Stomach smooth muscle (tissue), 2 donors: ENCODE results near the gene LRRC2.
"Not testable (repeated sequence)": the region's sequence is repeated elsewhere in the genome, so short reads cannot be mapped to it uniquely, and the experiment has no call there.

Source experiments
- H3K27ac ChIP-seq: one replicate; pipeline ENCODE4 v1.7.0; 2013; ENCODE audit warnings: mild to moderate bottlenecking, low read length, inconsistent platforms
- H3K27me3 ChIP-seq, 2 donors: one replicate each; pipeline ENCODE4 v1.7.0; 2013; ENCODE audit warnings: low read length in 2 of 2; ENCODE audit not compliant: insufficient read depth in 2 of 2, control insufficient read depth in 1 of 2
- H3K36me3 ChIP-seq, 2 donors: one replicate each; pipeline ENCODE4 v1.7.0; 2013; ENCODE audit warnings: low read length in 2 of 2; ENCODE audit not compliant: control insufficient read depth in 2 of 2, insufficient read depth in 2 of 2
- H3K4me1 ChIP-seq: one replicate; pipeline ENCODE4 v1.7.0; 2013; ENCODE audit warnings: low read length; ENCODE audit not compliant: control insufficient read depth, insufficient read depth
- H3K4me3 ChIP-seq, 2 donors: one replicate each; pipeline ENCODE4 v1.7.0; 2013; ENCODE audit warnings: low read length in 2 of 2
- H3K9ac ChIP-seq, 2 donors: one replicate each; pipeline ENCODE4 v1.7.0; 2013; ENCODE audit warnings: low read length in 2 of 2, mild to moderate bottlenecking in 1 of 2
- H3K9me3 ChIP-seq, 2 donors: one replicate each; pipeline ENCODE4 v1.7.0; 2013; ENCODE audit warnings: low read length in 2 of 2; ENCODE audit not compliant: control insufficient read depth in 2 of 2
- donor health status: healthy.
- donor health status: Pancreatic carcinoma.

The LRRC2 gene

DNA sequence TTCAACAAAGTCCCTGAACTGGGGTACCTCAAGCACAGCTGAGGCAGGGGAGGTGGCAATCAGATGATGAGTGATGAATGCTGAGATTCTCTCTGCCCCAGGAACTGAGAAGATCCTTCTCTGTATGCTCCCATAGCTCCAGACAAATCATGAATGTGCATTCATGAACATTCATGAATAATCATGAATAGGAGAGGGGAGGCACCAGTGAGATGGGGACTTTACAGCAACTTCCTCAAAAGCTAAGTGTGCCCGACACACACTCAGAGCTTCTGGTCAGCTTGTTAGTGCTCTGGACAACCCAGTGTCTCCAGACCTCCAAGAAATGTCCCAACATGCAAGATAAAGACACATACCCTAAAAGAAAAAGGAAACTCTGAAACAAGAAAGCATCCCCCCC lies 24.3 kb downstream of the LRRC2 start:
- Histone ChIP-seq H3K4me1 (no peaks in the 10 kb centered on the region), H3K9ac (no peak overlapping the region), H3K36me3 (no peaks in the 10 kb centered on the region)

DNA sequence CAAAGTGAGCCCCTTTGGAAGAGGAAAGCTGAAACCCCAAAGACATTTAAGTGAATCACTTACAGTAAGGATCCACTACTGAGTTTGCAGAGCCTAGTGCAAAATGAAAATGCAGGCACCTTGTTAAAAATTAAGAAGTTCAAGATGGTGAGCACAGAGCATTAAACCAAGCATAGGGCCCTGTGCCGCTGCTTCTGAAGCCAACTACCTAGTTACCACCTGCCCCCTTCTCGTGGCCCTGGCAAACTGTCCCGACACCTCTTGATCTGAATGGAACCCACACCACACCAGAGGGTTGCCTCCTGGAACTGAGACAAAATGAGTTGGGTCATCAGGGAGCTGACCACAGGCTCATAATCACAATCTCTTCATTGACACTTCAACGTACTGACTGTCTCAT lies 25.6 kb downstream of the LRRC2 start:
- no peak overlapping the region for H3K27ac ChIP-seq
- H3K4me3 ChIP-seq: no peak overlapping the region
- no peaks in the 10 kb centered on the region for H3K27me3 ChIP-seq
- H3K36me3 ChIP-seq: no peaks in the 10 kb centered on the region
- H3K9ac ChIP-seq: no peak overlapping the region
- H3K9me3 ChIP-seq: no peaks in the 10 kb centered on the region
- no peaks in the 10 kb centered on the region for H3K4me1 ChIP-seq

More for the DNA sequence above, 24.3 kb downstream of the LRRC2 start:
- Histone ChIP-seq H3K27ac (no peak overlapping the region), H3K27me3 (no peaks in the 10 kb centered on the region), H3K9me3 (no peaks in the 10 kb centered on the region), H3K4me3 (no peak overlapping the region)

DNA sequence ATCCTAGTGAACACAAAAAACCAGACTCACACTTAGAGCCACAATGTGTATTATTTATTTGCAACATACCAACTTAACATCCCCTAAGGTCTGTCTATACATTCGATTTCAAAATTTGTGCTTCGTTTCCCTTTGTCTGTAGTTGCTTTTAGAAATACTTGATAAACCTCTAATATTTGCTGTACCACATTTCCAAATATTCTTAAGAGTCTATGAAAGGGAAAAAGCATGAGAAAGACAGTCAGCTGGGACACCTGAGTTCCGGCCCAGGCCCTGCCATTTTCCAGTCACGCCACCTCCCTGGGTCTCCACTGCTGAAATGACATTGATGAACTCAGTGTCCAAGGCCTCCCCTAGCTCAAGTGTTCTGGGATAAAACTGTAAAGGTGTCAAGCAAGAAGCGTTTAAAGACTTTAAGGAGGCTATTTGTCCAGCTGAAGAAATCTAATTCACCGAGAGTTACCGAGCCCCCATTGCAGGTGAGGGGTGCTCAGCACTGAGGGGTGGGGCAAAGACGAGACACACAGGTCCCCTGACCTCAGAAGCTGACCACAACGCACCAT lies 26.6 kb downstream of the LRRC2 start:
- H3K27me3 ChIP-seq: no peaks in the 10 kb centered on the region
- no peak overlapping the region for H3K4me3 ChIP-seq
- no peaks in the 10 kb centered on the region for H3K4me1 ChIP-seq
- H3K9me3 ChIP-seq: no peaks in the 10 kb centered on the region
- no peaks in the 10 kb centered on the region for H3K36me3 ChIP-seq
- no peak overlapping the region for H3K9ac ChIP-seq
- no peak overlapping the region for H3K27ac ChIP-seq

DNA sequence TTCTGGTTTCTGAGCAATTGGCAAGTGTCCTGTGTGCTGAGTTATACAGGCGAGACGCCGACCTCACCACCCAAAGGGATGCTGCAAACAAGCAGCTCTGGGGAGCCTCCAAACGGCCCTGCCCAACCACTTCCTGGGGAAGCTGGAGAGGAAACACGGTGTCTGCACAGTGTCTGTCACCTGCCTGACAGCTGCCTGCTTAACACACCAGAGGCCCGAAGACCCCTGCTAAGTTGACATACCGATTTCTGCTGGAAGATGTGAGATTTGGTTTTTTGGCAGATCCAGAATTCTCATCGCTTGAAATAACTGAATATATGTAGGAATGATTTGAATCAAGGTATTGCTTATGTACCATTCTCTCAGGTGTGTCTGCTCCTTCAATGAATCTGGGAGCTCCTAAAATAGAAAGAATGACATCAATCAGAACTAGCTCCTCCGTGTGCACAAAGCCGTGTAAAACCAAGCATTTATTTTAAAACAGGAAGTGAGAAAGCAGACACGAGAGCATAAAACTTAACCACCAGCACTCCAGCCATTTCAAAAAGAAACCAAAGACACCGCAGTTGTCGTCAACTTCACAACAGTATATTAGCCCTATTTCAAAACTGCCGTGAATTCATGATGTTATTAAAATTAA lies 27.2 kb downstream of the LRRC2 start:
- Histone ChIP-seq H3K9me3 (no peaks in the 10 kb centered on the region), H3K36me3 (no peaks in the 10 kb centered on the region), H3K27ac (no peak overlapping the region), H3K4me1 (no peaks in the 10 kb centered on the region), H3K27me3 (no peaks in the 10 kb centered on the region), H3K9ac (no peak overlapping the region), H3K4me3 (no peak overlapping the region)

DNA sequence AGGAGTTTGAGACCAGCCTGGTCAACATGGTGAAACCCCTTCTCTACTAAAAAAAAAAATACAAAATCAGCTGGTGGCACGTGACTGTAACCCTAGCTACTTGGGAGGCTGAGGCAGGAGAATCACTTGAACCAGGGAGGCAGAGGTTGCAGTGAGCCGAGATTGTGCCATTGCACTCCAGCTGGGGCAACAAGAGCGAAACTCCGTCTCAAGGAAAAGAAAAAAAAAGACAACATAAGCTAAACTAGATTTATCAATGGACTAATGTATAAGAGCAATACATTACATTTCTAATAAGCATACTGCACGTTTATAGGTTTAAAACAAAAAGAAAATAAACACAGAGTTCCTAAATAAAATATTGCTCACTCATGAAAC lies 27.7 kb downstream of the LRRC2 start:
- not testable (repeated sequence) for H3K9ac ChIP-seq, H3K4me1 ChIP-seq, H3K36me3 ChIP-seq, H3K27me3 ChIP-seq, H3K27ac ChIP-seq, H3K4me3 ChIP-seq, H3K9me3 ChIP-seq

DNA sequence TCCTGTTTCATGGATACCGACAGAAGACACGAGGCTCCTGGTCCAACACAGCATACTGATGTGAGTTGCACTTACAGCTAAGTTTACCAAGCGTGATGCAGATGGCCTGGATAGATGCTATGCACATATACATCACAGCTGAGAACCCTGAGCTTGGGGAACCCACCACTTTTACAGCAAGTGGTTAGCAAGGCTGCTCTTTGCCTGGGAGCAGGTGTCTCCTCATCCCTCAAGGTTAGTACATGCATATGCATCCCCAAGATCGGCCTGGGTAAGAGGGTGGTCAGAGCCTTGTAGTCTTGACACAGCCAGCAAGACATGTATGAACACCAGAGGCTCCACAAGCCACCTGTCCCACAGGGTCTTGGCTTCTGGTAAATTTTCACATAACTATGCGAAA lies 28.3 kb downstream of the LRRC2 start:
- Histone ChIP-seq H3K9me3 (no peaks in the 10 kb centered on the region), H3K4me1 (no peaks in the 10 kb centered on the region), H3K4me3 (no peak overlapping the region), H3K27ac (no peak overlapping the region), H3K9ac (no peak overlapping the region), H3K27me3 (no peaks in the 10 kb centered on the region), H3K36me3 (no peaks in the 10 kb centered on the region)

DNA sequence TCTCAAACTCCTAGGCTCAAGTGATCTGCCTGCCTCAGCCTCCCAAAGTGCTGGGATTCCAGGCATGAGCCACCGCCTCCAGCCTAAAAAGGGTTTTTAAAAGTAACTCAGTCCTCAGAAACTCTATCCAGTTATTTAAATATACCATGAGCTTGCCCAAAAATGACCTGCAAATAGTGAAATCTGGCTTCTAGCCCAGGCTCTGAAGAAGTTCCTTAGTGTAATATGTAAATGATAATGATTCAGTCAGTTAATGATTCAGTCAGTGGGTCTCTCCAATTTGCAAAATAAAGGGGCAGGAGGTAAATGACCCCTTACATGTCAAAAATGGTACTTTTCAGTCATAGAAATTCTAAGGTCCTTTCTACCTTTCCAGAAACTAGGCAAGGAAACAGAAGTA lies 28.8 kb downstream of the LRRC2 start:
- Histone ChIP-seq H3K4me1 (no peaks in the 10 kb centered on the region), H3K9me3 (no peaks in the 10 kb centered on the region), H3K27ac (no peak overlapping the region), H3K27me3 (no peaks in the 10 kb centered on the region), H3K36me3 (no peaks in the 10 kb centered on the region), H3K9ac (no peak overlapping the region), H3K4me3 (no peak overlapping the region)

DNA sequence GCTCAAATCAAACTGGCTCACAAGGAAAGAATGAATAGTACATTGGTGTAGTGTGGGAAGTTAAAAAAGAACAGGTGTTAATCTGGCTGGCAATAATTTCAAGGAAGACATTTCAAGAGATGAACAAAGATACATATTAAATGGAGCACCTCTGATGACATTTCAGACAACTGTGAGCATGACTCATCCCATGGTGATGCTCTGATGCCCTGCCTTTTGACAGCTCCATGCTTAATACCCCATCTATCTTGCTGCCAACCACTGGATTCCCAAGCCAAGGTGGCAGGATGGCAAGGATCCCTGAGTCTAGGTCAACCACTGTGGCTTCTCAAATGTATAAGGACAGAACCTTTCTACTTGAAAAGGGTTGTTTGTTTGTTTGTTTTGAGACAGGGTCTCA lies 29.3 kb downstream of the LRRC2 start:
- Histone ChIP-seq H3K36me3 (no peaks in the 10 kb centered on the region), H3K9me3 (no peaks in the 10 kb centered on the region), H3K27me3 (no peaks in the 10 kb centered on the region), H3K9ac (no peak overlapping the region), H3K4me1 (no peaks in the 10 kb centered on the region), H3K4me3 (no peak overlapping the region), H3K27ac (no peak overlapping the region)

DNA sequence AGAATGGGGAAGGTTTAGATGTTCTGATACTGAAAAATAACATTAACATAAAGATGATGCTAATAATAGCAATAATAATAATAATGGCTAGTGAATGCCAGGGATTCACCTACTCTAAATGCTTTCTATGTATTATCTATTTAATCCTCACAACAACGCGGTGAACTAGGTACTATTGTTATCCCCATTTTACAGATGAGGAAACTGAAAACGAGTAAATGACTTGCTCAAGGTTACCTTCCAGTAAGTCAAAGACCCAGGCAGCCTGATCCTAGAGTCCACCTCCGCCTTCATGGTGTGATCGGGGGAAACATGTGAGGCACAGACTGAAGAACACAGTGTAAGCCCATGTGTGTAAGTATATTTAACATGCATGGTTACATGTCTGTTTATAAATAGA lies 30.4 kb downstream of the LRRC2 start:
- H3K9me3 ChIP-seq: no peaks in the 10 kb centered on the region

DNA sequence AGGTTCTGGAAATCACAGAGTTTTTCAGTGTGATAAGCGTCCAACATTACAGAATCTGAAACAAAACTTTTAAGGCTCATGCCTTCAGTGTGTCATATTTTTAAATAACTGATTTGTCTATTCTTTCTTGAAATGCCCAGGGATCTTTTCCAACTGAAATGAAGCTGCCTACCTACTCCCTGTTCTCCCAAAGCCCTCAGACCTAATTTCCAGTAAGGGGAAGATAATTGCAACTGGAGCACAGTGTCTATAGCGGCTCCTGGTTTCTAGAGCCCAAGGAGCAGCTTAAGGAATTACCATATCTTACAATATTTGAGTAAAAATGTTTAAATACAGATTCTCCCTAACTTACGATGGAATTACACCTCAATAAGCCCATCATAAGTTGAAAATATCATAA lies 33.0 kb downstream of the LRRC2 start:
- Histone ChIP-seq H3K4me3 (no peak overlapping the region), H3K27me3 (no peaks in the 10 kb centered on the region), H3K9ac (no peak overlapping the region), H3K36me3 (no peaks in the 10 kb centered on the region), H3K9me3 (no peaks in the 10 kb centered on the region), H3K4me1 (no peaks in the 10 kb centered on the region), H3K27ac (no peak overlapping the region)

More for the DNA sequence above, 30.4 kb downstream of the LRRC2 start:
- H3K36me3 ChIP-seq: no peaks in the 10 kb centered on the region
- H3K27ac ChIP-seq: no peak overlapping the region
- H3K4me3 ChIP-seq: no peak overlapping the region
- no peak overlapping the region for H3K9ac ChIP-seq
- no peaks in the 10 kb centered on the region for H3K27me3 ChIP-seq
- no peaks in the 10 kb centered on the region for H3K4me1 ChIP-seq

DNA sequence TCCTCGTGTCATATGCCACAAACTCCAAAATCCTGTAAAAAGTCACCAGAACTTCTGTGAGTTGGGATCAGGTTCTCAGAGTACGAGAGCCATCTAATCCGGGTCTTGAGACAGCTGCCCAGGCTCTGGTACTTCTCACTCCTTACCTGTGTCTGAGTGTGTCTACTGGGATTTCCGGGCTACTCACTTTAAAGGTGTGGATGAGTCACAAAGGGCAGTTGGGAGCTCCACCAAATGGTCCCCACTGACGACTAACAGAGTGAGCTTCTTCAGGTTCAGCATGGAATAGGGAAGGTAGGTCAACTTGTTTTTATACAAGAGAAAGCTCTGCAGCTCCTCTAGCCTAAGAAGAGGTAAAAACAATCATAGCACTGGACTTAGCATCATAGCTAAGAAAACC lies 38.9 kb downstream of the LRRC2 start:
- no peaks in the 10 kb centered on the region for H3K36me3 ChIP-seq
- no peaks in the 10 kb centered on the region for H3K4me1 ChIP-seq
- no peaks in the 10 kb centered on the region for H3K27me3 ChIP-seq
- H3K27ac ChIP-seq: no peak overlapping the region
- H3K9ac ChIP-seq: no peak overlapping the region
- no peak overlapping the region for H3K4me3 ChIP-seq
- H3K9me3 ChIP-seq: no peaks in the 10 kb centered on the region
